Measurements from ENCODE around the gene SCAP. TPM values are rescaled to one million over a fixed set of nuclear protein-coding genes. Genes with fewer than 3 reads are reported as not detected.

The SCAP gene
- polyA plus RNA-seq, 1 of the 3 experiments (the other 2 are of a cell fraction): 28.0 TPM

DNA sequence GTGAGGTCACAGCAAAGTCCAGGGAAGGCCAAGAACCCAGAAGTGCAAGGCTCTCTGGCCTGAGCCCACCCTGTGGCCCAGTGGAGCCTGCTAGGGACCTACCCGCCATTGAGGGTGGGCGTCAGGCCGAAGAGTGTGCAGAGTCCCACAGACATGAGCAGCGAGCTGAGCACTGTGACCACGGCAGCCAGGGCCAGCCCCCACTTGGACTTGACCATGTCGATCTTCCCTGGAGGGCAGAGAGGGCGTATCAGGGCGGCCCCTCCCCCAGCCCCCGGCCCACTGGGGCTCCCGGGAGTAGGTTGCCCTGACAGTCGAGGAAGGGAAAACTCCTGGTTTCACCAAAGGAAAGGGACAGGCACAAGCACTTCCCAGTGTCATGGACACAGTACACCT is 50.4 kb downstream of the SCAP start:
- Histone ChIP-seq H2AFZ (ENCODE audit: low read depth) (no peak overlapping the region), H3K79me2 (ENCODE audit: insufficient read depth) (no peaks in the 10 kb centered on the region), H3K4me2 (no peak overlapping the region), H3K36me3 (replicated peaks in 1 of 2; ENCODE audit: control insufficient read depth in 1 of 2, insufficient read depth in 2 of 2, low read length in 1 of 2) (peaks cover 3 to 49% of the 10 kb centered on the region in 2 experiments), H3K9me2 (no peaks in the 10 kb centered on the region), H3F3A (replicated peaks; ENCODE audit: insufficient read depth) (peaks cover 11% of the 10 kb centered on the region), H3K9me3 (no peaks in the 10 kb centered on the region), H3K27ac (ENCODE audit: low read depth in 2 of 2, low read length in 1 of 2) (no peak overlapping the region), H3K27me3 (ENCODE audit: insufficient read depth) (no peaks in the 10 kb centered on the region), H3K4me1 (ENCODE audit: control insufficient read depth in 1 of 2, insufficient read depth in 2 of 2, low read depth in 1 of 2, low read length in 1 of 2) (peaks cover 0 to 24% of the 10 kb centered on the region in 2 experiments; a peak in 1 of 4 replicates), H4K20me1 (ENCODE audit: insufficient read depth) (no peaks in the 10 kb centered on the region), H3K9ac (no peak overlapping the region), H3K4me3 (ENCODE audit: low read depth in 2 of 2, low read length in 1 of 2) (no peak overlapping the region)
- no peak for TF ChIP-seq FOXJ3 (CRISPR knock-in tag; IDR thresholded peaks at IDR 0.05)
- TF ChIP-seq YY1 (IDR thresholded peaks at IDR 0.05; ENCODE audit: low read depth): no peak
- TF ChIP-seq, protein P1, sequence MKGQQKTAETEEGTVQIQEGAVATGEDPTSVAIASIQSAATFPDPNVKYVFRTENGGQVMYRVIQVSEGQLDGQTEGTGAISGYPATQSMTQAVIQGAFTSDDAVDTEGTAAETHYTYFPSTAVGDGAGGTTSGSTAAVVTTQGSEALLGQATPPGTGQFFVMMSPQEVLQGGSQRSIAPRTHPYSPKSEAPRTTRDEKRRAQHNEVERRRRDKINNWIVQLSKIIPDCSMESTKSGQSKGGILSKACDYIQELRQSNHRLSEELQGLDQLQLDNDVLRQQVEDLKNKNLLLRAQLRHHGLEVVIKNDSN (IDR thresholded peaks at IDR 0.05; ENCODE audit: borderline replicate concordance, low read depth): no peak
- no peak for TF ChIP-seq SMC3 (IDR thresholded peaks at IDR 0.05; ENCODE audit: low read depth, low read length)
- TF ChIP-seq, protein P2, sequence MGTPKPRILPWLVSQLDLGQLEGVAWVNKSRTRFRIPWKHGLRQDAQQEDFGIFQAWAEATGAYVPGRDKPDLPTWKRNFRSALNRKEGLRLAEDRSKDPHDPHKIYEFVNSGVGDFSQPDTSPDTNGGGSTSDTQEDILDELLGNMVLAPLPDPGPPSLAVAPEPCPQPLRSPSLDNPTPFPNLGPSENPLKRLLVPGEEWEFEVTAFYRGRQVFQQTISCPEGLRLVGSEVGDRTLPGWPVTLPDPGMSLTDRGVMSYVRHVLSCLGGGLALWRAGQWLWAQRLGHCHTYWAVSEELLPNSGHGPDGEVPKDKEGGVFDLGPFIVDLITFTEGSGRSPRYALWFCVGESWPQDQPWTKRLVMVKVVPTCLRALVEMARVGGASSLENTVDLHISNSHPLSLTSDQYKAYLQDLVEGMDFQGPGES (IDR thresholded peaks at IDR 0.05; ENCODE audit: low read depth, low read length): no peak
- TF ChIP-seq, protein P3, sequence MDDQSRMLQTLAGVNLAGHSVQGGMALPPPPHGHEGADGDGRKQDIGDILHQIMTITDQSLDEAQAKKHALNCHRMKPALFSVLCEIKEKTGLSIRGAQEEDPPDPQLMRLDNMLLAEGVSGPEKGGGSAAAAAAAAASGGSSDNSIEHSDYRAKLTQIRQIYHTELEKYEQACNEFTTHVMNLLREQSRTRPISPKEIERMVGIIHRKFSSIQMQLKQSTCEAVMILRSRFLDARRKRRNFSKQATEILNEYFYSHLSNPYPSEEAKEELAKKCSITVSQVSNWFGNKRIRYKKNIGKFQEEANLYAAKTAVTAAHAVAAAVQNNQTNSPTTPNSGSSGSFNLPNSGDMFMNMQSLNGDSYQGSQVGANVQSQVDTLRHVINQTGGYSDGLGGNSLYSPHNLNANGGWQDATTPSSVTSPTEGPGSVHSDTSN (IDR thresholded peaks at IDR 0.05): no peak
- no peak for TF ChIP-seq NFIC (IDR thresholded peaks at IDR 0.05; ENCODE audit: borderline replicate concordance)
- WGBS (ENCODE audit: low lambda C conversion rate): no CpG with 5 or more reads among the region's 11 CpGs
- ChIA-PET POLR2A (no interaction called here), CTCF (interaction anchor here (1.1 to 1.5 kb wide), 2 partner anchors 14 to 16 kb away, joined by 3 to 4 read pairs; no protein-coding TSS in a partner anchor)
- DNase-seq: peak; percentile 23

DNA sequence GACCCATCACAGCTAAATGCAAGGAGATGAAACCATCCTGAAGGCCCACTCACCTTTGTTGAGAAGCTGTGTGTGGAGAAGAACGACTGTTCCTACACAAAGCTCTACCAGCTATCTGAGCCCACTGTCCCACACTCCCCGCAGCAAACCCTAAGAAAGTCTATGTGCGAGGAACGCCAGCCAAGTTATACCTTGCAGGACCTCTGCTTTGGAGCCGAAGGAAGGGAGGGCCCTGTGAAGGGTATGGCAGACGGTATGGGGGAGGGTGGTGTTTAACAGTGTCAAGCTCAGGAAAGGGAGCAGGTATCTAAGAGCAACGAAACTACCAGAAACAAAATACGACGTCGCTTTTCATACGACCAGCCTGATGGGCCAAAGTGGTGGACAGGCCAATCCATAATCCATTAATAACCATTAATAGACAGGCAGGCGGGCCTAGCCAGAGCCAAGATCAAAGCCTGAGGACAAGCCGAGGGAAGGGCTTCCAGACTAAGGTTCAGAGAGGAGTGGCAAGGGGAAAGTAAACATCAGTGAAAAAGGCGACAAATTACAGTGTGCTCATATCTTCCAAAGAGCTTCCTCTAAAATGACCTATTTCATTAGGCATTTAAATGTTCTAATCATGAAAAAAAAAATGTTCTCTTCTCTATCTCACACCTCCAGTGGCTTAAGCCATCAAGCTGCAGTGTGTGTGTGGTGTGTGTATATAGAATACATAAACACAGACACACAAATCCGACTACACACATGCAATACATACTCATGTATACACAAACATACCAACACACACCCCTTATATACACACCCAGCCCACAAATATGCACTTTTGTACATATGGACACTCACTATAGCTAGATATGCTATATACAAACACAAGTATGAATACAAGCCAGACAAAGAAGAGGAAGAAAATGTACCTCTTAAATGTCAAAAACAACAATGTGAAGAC is 51.0 kb downstream of the SCAP start:
- H3K79me2 ChIP-seq (ENCODE audit: insufficient read depth): no peaks in the 10 kb centered on the region
- no peak overlapping the region for H3K4me2 ChIP-seq
- H3K4me3 ChIP-seq (ENCODE audit: low read depth in 2 of 2, low read length in 1 of 2): no peak overlapping the region
- no peaks in the 10 kb centered on the region for H4K20me1 ChIP-seq (ENCODE audit: insufficient read depth)
- H3K9me3 ChIP-seq: no peaks in the 10 kb centered on the region
- no peak overlapping the region for H3K9ac ChIP-seq
- peaks cover 3 to 55% of the 10 kb centered on the region in 2 experiments for H3K36me3 ChIP-seq (replicated peaks in 1 of 2; ENCODE audit: control insufficient read depth in 1 of 2, insufficient read depth in 2 of 2, low read length in 1 of 2)
- WGBS (ENCODE audit: low lambda C conversion rate): 95% methylated on average over 15 of the region's 15 CpGs
- H3K9me2 ChIP-seq: no peaks in the 10 kb centered on the region
- ChIA-PET CTCF (interaction anchor here (1.1 to 1.5 kb wide), 2 partner anchors 15 to 17 kb away, joined by 3 to 4 read pairs; no protein-coding TSS in a partner anchor), POLR2A (no interaction called here)
- no peak overlapping the region for H3K27ac ChIP-seq (ENCODE audit: low read depth in 2 of 2, low read length in 1 of 2)
- H2AFZ ChIP-seq (ENCODE audit: low read depth): no peak overlapping the region
- H3K4me1 ChIP-seq (ENCODE audit: control insufficient read depth in 1 of 2, insufficient read depth in 2 of 2, low read depth in 1 of 2, low read length in 1 of 2): peaks cover 0 to 24% of the 10 kb centered on the region in 2 experiments; a peak in 1 of 4 replicates
- H3K27me3 ChIP-seq (ENCODE audit: insufficient read depth): no peaks in the 10 kb centered on the region
- H3F3A ChIP-seq (replicated peaks; ENCODE audit: insufficient read depth): peaks cover 11% of the 10 kb centered on the region
- no peak for DNase-seq
- TF ChIP-seq POLR2AphosphoS5 (IDR thresholded peaks at IDR 0.05; ENCODE audit: low read depth, low read length) (no peak), RCOR1 (IDR thresholded peaks at IDR 0.05; ENCODE audit: low read length) (no peak), RAD21 (IDR thresholded peaks at IDR 0.05; ENCODE audit: low read length) (no peak), TAF1 (IDR thresholded peaks at IDR 0.05; ENCODE audit: borderline replicate concordance, low read depth, low read length) (no peak), MEF2A (IDR thresholded peaks at IDR 0.05; ENCODE audit: borderline replicate concordance, low read depth) (no peak), MXI1 (IDR thresholded peaks at IDR 0.05; ENCODE audit: low read depth, low read length) (no peak), FOXM1 (IDR thresholded peaks at IDR 0.05; ENCODE audit: low read depth) (no peak), EP300 (IDR thresholded peaks at IDR 0.05; ENCODE audit: borderline replicate concordance in 1 of 2, low read depth in 1 of 2, low read length in 1 of 2) (no peak), TEAD4 (IDR thresholded peaks at IDR 0.05; ENCODE audit: borderline replicate concordance, insufficient read depth) (no peak), NFIC (IDR thresholded peaks at IDR 0.05; ENCODE audit: borderline replicate concordance) (no peak), FOSL2 (IDR thresholded peaks at IDR 0.05; ENCODE audit: borderline replicate concordance, low read depth) (no peak)
- TF ChIP-seq, protein P4, sequence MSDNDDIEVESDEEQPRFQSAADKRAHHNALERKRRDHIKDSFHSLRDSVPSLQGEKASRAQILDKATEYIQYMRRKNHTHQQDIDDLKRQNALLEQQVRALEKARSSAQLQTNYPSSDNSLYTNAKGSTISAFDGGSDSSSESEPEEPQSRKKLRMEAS (IDR thresholded peaks at IDR 0.05; ENCODE audit: low read depth): no peak
- TF ChIP-seq, protein P5, sequence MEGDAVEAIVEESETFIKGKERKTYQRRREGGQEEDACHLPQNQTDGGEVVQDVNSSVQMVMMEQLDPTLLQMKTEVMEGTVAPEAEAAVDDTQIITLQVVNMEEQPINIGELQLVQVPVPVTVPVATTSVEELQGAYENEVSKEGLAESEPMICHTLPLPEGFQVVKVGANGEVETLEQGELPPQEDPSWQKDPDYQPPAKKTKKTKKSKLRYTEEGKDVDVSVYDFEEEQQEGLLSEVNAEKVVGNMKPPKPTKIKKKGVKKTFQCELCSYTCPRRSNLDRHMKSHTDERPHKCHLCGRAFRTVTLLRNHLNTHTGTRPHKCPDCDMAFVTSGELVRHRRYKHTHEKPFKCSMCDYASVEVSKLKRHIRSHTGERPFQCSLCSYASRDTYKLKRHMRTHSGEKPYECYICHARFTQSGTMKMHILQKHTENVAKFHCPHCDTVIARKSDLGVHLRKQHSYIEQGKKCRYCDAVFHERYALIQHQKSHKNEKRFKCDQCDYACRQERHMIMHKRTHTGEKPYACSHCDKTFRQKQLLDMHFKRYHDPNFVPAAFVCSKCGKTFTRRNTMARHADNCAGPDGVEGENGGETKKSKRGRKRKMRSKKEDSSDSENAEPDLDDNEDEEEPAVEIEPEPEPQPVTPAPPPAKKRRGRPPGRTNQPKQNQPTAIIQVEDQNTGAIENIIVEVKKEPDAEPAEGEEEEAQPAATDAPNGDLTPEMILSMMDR (IDR thresholded peaks at IDR 0.05): no peak
- TF ChIP-seq, protein P6, sequence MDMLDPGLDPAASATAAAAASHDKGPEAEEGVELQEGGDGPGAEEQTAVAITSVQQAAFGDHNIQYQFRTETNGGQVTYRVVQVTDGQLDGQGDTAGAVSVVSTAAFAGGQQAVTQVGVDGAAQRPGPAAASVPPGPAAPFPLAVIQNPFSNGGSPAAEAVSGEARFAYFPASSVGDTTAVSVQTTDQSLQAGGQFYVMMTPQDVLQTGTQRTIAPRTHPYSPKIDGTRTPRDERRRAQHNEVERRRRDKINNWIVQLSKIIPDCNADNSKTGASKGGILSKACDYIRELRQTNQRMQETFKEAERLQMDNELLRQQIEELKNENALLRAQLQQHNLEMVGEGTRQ (IDR thresholded peaks at IDR 0.05; ENCODE audit: borderline replicate concordance, low read depth, low read length): no peak

All from SK-N-SH (cell line).